Fibroblast of skin of abdomen (primary cell): ENCODE measurements around the gene BANP.
A peak's percentile ranks its signal among the peaks of the same experiment; 100 is the strongest.
"Not testable (repeated sequence)": the region's sequence is repeated elsewhere in the genome, so short reads cannot be mapped to it uniquely, and the experiment has no call there.

Source experiments
- DNase-seq: peaks from one replicate; pipeline ENCODE4 v3.0.0-alpha.2; 2013

Gene BANP

DNA sequence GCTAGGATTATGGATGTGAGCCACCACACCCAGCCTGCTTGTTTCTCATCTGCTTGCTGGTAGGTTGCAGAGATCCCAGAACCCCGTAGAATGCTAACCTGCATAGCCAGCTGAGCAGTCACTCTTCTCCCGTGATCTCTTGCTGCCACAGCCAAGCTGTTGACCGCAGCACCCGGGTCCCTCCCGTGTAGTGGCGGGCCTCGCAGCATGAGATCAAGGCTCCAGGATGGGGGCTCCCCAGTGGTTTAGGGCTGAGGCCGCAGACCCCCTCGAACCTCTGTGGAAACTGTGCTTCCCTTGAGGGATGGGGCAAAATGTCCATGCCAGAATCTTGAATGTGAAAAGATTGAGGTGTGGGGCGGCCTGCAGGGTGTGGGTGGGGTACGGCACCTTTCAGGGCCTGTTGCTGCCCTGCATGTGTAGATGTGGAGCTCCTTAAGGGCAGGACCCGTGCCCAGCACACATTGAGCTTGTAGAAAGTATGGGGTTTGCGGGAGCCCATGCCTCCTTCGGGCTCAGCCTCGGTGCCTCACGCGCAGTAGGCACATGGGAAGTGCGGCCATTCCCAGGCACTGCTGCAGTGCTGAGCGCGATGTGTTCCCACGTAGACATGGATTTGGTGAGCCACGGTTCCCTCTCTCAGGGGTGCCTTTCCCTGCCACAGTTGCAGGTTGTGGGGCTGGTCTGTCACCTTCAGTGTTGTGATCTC is 99.9 kb downstream of the BANP start:
- DNase-seq: no peak

DNA sequence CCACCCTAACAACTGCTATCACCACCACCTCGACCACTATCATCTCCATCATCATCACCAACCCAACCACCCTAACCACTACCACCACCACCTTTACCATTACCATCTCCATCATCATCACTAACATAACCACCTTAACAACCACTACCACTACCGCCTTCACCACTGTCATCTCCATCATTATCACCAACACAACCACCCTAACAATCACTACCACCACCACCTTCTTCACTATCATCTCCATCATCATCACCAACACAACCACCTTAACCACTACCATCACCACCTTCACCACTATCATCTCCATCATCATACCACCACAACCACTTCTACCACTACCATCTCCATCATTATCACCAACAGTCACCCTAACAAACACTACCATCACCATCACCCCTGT is 101.4 kb downstream of the BANP start:
- DNase-seq: no peak

DNA sequence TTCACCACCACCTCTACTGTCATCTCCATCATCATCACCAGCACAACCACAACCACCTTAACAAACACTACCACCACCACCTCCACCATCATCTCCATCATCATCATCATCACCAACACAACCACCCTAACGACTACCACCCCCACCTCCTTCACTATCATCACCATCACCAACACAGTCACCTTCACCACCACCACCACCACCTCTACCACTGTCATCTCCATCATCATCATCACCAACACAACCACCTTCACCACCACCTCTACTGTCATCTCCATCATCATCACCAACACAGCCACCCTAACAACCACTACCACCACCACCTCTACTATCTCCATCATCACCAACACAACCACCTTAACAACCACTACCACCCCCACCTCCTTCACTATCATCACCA is 102.2 kb downstream of the BANP start:
- DNase-seq: not testable (repeated sequence)

DNA sequence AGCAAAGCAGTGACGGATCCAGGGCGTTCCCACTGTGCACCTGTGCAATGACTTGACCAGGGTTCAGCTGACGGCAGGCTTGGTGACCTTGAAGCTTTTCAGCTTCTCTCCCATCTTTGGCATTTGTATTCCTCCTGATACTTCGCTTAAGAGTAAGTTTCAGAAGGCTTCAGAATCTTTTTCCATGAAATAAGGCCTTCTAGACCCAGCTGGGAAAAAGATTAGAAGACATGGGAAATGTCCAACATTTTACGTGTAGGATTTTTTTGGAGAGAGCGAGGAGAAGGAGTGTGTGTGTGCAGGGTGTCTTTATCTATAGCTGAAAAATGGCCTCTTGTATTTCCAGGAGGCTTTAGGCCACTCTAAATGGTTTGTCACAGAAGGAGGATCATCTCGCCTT is 104.1 kb downstream of the BANP start:
- DNase-seq: no peak

DNA sequence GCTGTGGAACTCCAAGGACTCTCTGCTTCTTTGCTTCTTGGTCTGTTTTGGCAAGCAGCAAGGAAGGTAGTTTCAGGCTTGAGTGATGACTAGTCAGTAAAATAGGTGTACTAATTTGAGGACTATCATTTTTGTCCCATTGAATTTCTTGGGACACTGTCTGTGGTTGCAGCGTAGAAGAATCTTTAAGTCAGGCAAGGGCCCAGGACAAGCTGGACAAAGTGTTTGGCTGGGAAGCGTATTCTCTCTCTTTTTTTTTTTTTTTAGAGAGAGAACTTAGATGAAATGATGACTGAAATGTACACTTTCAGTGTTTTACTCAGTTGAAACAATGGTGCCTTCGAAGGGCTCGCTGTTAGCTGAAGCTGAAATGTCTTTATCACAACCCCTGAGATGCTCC is 105.0 kb downstream of the BANP start:
- no peak for DNase-seq

DNA sequence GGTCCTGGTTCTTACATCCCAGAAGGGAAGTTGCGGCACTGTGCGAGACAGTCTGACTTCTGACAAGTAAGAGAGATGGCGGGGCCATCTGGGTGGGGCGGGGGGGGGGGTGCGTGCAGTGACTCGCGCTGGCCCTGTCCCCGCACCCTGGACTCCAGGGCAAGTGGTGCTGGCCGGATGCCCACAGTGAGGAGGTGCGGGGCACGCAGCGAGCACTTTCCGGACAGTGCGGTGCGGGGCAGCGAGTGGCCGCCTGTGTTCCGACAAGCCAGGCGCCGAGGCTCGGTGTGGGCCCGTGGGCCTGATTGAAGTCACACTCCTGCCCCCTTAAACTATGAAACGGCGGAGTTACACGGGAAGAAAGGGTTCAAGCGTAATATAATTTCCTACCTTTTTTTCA is 106.4 kb downstream of the BANP start:
- DNase-seq: no peak

DNA sequence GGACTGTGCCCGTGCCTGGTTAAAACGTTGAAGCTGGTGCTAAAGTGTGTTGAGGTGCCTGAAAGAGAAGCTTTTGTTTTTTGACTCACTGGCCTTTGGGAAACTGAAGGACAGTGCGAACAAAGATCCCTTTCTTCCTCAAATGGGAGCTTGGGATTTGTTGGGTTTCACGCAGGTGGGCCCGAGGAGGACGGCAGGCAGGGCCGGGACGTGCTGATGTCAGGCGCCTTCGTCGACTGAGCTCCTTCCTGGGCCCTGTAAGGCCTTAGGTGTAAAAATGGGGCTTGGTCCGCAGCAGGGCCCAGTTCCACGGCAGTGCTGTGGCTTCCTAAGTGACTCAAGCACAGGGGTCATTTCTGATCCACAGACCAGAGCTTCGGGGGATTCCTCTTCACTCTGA is 106.9 kb downstream of the BANP start:
- DNase-seq: no peak

DNA sequence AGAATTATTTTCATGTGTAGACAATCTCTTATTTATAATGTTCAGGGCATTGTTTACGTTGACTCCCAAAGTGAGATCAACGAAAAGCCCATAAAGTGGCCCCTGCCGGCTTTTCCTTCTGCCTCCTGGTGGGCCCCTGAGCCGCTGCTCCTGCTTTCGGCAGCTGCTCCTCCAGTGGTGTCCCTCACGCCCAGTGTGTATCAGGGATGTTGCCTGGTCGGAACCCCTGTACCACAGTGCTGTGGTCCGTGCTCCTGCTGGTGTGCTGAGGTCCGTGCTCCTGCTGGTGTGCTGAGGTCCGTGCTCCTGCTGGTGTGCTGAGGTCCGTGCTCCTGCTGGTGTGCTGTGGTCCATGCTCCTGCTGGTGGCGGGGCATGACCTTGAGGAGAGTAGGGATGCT is 107.6 kb downstream of the BANP start:
- no peak for DNase-seq

DNA sequence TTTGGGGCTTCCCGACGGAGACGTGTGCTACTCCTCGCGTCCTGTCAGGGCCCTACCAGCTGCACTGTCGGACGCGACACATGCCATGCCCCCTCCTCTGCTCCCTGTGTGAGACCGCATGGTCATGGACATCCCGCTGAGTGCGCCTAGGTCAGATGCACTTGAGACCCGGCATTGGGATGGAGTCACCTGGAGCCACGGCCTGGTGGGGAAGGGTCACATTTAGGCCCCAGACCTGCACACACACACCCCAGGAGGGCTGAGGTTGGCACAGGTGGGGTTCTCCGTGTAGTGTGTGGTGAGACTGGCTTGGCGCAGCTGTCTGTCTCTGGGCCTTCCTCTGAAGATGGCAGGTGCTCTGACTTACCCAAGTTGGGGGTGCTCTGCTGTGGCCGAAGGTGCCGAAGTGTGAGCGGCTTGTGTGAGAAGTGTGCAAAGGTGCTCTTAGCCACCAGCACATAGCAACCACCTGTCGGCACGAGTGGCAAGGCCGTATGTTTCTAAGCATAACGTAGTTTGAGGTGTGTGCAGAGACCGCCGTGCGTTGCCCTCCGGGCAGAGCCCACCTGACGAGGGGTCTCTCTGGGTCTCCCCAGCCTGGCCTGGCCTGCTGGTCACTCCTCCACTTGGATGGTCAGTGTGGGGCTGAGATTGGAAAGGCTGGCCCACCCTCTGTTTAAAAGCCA is 108.6 kb downstream of the BANP start:
- no peak for DNase-seq

DNA sequence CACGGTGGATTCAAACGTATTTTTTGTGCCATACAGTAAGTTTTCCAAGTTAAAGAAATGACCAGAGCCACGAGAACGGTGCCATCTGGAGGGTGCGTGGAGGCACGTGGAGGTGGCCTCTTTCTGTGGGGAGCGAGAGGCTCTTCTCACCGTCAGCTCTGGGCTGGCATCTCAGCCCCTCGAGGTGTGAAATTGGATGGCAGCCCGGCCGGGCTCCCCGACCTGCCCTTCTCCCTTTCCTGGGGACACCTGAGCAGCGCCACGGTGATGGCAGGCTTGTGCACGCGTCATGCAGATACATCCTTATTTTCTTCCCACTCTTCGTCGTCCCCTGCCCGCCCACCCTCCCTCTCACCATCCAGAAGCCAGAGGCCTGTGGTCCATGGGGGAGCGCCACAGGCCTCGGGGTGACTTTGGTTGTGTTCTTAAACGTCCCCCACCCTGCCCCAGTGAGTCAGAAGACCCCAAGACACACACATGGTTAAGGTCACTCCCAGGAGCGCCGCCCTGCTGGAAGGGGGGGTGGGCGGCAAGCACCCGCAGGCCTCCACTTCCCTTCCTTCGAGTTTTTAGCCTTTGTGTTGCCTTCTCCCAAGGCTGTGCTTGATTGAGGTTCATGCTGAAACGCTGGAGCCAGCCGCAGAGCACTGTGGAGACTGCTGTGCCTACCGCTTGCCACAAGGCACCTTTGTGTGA is 109.4 kb downstream of the BANP start:
- DNase-seq: no peak

DNA sequence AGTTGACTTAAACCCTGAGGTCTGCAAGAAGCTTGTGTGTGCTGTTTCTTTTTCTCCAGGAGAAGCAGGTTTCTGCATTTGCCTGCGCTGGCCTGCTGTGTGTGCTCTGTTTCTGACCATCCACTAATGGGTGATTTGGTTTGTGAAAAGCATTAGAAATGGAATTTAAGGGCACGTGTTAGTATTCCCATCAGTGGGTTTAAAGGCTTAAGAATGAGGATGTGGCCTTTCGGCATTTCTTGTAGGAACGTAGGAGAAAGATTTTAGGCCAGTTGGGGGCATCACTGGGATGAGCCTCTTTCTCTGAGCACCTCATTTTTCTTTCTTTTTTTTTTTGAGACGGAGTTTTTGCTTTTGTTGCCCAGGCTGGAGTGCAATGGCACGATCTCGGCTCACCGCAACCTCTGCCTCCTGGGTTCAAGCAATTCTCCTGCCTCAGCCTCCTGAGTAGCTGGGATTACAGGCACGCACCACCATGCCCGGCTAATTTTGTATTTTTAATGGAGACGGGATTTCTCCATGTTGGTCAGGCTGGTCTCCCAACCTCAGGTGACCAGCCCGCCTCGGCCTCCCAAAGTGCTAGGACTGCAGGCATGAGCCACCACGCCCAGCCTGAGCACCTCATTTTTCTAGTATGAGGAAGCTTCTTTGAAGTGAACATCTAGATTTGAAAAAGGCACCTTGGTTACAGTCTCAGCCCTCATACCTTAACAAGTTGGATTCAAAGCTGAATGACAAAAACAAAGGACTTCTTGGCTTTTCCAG is 110.3 kb downstream of the BANP start:
- DNase-seq: peak; percentile 23

DNA sequence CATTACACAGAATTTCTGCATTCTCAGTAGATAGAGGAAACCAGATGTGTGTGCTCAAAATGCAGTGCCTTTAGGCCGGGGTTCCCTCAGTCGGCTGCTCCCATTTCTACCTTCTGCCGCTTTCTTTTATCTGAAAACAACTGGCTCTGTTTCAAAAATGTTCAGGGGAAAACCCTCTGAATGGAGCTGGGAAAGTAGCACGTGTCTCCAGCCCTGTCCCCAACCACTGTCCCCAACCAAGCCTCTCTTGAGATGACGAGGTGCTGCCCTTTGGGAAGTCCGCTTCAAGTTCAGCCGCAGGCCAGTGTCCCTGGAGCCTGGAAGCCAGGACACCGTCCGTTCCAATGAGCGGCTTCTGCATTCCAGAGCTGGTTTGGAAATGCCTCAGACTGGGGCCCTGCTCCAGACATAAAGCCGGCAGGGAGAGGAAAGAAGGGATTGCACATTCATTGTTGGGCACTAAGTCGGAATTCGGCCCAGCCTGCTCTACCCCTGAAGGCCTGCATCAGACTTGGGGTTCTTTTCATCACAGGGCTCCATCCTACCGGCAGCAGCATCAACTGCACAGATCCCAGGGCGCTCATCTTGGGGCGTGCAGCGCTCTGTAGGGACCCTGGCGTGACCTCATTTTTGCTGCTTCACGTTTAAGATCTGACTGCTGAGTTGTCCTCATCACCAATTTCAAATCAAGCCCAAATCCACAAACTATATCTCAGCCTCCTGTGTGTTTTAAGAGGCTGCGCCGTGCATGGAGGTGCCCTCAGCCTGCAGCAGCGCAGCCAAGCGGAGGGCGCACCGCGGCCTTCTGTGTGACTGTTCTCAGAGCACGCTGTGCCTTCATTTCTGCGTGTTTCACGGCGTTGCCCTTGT is 111.3 kb downstream of the BANP start:
- DNase-seq: peak; percentile 90

DNA sequence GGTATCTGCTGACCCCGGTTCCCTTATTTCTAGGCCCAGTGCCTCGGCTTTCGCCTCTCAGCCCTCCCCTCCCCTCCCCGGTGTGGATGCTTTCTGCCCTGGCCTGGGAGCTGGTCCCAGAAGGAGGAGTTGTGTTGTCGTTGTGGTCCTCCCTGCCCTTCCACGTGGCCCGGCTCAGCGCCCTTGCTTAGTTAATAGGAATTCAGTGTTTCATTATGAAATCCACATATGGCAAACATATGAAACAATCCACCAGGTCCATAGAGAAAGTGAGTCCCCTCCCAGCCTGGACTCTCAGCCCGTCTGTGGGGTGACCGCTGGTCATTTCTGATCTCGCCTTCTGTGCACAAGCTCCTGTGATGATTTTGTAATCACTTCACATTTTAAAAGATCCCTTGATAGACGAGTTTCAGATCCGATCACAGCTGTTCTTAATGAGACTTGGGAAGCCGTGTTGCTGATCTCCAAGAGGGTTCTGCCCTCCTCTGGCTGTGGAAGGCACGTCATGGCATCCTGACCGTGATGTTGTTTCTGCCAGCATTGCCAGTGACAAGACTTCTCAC is 112.1 kb downstream of the BANP start:
- peak; percentile 94 for DNase-seq

DNA sequence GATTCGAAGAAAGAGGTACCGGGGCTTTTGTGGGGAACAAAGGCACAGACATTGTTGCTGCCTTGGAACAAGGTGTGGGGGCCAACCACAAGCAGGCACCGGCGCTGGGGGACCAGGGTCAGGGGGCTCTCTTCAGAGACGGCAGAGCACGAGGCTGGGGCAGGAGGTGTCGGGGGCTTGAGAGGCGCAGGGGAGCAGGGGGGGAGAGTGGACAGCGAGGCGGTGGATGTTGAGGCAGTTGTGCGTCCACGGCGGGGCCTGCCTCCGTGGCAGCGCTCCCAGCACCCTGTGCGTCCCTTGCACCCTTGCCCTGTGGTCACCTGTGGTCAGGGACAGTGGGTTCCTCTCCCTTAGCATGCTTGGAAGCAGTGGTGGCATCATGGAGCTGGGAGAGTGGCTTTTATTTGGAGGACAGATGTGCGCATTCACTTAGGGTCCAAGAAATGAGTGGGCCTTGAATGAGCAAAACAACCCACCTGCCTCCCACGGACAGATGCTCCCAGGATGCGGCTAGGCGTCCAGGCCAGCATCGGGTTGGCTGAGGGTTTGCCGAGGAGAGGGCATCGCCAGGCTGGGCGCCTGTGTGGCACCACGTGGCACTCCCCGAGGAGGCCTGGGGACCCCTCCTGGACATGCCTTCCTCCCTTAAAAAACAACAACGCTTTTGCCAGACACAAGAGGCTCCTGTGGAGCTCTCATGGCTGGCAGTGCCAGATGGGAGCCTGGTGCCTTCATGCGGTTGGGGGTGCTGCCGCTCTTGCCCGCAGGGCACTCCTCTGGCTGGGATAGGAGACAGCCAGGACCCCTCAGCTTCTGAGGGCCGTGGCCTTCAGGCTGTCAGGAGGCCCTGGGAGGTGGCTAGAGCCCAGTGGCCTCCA is 113.0 kb downstream of the BANP start:
- DNase-seq: no peak

DNA sequence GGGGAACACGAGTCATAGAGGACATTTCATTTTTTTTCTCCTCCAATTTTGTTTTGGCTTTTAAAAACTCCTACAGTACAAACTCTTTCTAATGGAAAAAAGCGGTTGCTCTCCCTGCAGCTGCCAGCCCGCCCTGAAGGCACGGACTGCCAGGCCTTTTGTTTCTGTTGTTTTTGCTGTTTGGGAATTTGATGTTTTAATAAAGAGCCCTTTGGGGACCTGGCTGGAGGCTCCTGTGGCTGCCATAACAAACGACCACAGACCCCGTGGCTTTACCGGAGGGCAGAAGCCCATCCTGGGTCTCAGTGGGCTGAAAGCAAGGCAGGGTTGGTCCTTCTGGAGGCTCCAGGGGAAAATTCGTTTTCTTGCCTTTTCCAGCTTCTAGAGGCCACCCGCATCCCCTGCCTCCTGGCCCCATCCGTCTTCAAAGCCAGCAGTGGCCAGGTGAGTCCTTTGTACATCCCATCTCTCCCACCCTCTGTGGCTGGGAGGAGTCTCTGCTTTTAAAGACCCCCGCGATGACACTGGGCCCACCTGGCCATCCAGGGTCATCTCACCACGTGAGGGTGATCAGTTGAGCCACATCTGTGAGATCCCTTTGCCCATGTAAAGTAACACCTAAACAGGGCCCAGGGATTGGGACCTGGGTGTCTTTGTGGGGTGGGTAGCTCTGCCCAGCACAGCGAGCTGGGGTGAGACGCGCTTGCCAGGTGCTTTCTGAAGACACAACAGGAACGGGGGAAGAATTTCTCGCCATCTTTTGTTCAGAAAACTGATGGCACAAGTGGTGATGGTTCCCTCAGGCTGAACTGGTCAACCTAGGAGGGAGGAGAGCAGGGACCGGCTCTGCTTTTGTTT is 113.9 kb downstream of the BANP start:
- no peak for DNase-seq

DNA sequence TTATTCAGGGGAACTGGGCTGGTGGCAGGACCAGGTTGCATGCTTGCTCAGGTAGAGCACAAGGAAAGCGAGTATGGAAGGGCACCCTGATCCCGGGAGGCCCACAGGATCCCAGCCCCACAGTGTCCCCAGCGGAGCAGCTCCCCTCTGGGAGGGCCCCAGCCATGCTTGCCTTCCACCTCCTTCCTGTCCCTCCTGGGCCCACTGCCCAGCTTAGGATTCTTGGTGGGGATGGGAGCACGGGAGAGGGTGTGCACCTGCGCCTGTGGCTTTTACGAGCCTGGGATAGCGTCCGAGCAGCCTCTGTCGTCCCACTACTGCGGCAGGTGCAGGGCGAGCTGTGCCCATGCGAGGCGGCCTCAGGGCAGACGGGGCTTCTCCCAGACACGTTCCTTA is 114.5 kb downstream of the BANP start:
- DNase-seq: no peak

DNA sequence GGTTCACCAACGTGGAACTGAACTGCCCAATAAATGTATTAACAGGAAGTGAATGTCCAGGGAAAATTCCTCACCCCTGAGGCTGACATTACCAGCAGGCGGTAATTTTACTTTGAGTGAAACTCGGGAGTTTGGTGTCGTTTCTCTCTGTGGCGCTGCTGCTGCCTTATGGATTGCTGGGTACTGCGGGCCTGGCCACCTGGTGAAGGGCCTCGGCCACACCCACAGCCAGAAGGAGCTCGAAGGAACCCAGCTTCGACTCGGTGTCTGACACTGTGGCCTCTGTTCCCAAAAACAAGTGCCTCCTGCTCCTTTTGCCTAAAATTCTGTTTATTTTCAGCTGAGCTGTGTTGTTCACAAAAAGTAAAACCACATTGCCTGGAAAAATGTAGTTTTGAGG is 115.0 kb downstream of the BANP start:
- no peak for DNase-seq

DNA sequence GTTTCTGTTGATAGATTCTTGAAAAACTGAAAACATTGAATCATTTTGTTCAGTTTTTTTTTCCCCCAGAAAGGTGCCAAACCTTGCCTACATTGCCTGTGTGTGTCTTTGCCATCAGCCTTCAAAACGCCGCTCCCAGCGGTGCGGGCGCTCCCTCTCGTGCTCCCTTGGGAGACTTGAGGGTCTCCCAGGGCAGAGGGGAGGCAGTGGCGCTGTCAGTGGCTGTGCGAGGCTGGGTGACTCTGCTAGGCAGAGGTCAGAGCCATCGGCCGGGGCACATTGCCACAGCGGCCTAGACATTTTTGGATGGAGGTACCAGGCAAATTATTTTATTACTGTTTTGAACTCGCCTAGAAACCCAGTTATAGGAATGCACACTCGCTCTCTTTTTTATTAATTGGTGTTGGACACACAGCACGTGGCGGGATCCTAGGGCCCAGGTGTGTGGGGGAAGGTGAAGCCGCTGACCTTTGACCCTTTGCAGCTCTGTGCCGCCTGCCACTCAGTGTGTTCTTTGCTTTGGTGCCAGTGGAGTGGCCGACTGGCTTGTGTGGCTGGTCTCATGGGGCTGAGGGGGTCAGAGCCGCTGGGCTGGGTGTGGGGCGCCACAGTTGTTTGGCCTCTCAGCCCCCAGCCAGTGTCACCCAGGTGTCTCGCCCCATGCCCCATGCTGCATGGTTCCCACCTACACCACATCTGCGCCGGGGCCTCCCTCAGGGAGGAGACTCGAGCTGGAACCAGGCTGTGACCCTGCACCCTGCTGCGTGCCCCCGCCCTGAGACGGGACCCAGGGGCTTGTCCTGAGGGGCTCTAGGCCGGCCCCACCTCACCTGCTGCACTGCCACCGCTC is 115.7 kb downstream of the BANP start:
- no peak for DNase-seq
